Fibroblast of skin of right biceps (primary cell): Measurements from ENCODE around the gene ADAMTS17.

Experiments used
- DNase-seq: peaks from one replicate; pipeline ENCODE4 v3.0.0-alpha.2; 2013

ADAMTS17 gene, protein sequence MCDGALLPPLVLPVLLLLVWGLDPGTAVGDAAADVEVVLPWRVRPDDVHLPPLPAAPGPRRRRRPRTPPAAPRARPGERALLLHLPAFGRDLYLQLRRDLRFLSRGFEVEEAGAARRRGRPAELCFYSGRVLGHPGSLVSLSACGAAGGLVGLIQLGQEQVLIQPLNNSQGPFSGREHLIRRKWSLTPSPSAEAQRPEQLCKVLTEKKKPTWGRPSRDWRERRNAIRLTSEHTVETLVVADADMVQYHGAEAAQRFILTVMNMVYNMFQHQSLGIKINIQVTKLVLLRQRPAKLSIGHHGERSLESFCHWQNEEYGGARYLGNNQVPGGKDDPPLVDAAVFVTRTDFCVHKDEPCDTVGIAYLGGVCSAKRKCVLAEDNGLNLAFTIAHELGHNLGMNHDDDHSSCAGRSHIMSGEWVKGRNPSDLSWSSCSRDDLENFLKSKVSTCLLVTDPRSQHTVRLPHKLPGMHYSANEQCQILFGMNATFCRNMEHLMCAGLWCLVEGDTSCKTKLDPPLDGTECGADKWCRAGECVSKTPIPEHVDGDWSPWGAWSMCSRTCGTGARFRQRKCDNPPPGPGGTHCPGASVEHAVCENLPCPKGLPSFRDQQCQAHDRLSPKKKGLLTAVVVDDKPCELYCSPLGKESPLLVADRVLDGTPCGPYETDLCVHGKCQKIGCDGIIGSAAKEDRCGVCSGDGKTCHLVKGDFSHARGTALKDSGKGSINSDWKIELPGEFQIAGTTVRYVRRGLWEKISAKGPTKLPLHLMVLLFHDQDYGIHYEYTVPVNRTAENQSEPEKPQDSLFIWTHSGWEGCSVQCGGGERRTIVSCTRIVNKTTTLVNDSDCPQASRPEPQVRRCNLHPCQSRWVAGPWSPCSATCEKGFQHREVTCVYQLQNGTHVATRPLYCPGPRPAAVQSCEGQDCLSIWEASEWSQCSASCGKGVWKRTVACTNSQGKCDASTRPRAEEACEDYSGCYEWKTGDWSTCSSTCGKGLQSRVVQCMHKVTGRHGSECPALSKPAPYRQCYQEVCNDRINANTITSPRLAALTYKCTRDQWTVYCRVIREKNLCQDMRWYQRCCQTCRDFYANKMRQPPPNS

DNA sequence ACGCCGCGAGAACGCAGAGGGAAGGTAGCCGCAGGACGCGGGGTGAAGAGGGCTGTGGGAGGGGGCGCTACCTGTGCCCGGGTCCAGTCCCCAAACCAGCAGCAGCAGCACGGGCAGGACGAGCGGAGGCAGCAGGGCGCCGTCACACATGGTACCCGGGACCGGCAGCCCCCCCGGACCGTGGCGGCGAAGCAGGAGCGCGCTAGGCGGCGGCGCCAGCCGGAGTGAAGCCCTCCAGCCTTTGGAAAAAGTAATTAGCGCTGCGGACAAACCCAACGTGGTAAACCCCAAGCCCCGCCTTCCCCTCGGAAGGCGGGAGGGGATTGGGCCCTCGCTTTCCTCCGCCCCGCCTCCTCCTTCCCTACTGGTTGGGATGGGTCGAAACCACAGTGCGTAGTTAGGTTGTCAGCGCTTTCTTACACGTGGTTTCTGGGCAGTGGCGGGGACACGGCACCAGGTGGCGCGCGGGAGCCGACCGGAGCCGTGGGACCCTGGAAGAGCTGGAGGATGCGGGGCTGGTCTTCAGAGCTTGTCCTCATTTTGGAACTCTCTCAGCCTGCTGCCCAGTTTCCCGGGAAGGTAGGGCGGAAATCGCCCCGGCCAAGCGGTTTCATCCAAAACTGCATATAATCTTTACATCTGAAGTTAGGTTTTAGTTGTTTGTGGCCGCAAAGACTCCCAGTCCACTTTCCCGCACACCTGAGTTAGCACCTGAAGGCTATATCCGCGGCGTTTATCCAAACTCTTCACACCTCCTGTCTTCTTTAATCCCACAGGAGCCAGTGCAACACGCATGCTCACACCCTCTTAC, at the start of gene ADAMTS17:
TSS of gene ADAMTS17 (minus strand) at position 226 of the 811 bp plus-strand sequence. CDS start at position 150, 76 bp downstream.
- peak; percentile 92 for DNase-seq

DNA sequence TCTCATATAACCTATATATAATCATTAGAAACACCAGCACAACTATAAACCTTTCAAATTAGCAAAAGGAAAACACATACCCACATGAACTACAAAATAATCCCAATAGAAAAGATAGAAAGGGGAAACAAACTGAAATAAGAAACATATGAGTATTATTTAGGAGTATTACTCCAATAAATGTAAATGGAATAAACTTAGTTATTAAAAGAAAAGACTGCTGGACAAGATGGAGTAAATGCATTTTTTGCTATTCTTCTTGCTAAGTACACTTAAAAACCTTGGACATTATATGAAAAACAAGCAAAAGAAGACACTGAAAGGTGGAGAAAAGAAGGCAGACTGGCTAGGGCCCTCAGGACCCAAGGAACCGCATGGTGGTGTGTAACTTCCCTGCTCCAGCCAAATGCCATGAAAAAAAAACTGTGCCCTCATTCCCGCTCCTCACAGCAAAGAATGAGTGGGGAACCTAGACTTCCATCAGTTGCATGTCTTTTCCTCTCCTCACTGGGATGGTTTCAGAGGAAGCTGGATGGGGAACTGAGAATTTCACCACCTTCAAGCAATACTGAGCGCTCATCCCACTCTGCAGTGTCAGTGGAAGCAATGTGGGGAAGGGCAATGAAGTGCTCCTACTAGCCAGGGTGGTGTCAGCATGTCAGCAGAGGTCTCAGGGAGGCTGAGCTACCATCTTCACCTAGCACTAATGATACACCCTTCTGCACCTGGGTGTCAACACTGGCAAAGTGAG, 43.7 kb upstream of the ADAMTS17 start:
- DNase-seq: no peak

DNA sequence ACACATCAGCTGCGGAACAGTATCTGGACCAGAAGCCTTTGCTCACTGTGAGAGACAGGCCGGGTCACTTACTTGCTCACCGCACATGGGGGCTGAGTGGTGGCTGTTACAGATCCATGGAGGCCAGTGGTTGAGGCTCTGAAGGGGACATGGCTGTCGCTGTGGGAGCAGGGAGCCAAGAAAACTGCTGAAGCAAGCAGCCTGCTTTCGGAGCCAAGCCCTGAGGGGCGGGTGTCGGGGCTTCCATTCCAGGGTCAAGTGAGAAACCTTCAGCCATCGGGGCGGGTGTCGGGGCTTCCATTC, 42.3 kb upstream of the ADAMTS17 start:
- DNase-seq: no peak

DNA sequence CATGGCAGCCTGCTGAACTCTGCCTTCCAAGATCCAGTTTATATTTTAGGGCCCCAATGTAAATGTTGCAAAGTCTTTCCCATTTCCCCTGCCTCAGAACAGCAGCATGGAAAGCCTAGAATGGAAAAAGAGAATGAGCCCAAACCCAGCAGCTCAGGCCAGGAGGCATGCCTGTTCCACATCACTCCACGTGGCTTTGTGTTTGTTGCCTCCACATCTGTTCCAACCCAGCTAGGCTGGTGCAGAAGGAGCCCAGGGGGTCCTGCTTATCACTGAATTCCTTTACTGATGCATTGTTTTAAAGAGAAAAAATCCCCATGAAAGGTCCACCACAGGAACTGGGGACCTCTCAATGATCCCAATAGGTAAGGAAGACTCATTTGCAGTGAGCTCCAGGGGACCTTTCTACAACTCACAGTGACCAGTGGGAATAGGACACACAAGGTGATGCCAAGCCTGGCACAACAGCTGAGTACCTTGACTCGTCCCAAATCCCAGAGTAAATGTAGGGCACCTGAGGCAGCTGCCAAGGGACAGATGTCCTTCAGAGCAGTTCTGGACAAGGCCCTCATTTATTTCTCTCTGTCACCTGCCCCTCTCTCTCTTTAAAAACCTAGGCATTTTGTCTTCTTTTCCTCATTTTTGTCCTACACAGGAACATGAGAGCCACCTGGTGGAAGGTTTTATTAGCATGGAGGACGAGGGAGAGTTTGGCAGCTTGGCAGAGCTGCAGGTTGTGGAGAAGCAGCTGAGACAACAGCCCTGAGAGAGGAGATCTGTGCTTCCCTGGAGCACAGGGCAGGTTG, 41.7 kb upstream of the ADAMTS17 start:
- no peak for DNase-seq

DNA sequence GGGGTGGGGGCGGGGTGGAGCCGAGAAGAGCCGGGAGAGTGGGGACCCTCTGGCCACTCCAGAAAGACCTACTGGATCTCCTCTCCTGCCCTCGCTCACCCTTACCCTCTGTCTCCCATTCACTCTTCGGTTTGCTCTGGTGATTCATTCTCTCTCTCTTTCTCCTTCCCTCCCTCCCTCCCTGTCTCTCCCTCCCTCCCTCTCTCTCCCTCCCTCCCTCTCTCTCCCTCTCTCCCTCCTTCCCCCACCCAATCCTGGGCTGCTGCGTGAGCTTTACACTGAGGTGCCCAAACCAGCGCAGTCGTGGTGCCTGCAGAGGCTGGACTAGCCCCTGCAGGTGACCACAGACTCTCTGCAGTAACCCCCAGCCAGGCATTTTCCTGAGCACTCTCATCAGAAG, 32.2 kb upstream of the ADAMTS17 start:
- DNase-seq: no peak

DNA sequence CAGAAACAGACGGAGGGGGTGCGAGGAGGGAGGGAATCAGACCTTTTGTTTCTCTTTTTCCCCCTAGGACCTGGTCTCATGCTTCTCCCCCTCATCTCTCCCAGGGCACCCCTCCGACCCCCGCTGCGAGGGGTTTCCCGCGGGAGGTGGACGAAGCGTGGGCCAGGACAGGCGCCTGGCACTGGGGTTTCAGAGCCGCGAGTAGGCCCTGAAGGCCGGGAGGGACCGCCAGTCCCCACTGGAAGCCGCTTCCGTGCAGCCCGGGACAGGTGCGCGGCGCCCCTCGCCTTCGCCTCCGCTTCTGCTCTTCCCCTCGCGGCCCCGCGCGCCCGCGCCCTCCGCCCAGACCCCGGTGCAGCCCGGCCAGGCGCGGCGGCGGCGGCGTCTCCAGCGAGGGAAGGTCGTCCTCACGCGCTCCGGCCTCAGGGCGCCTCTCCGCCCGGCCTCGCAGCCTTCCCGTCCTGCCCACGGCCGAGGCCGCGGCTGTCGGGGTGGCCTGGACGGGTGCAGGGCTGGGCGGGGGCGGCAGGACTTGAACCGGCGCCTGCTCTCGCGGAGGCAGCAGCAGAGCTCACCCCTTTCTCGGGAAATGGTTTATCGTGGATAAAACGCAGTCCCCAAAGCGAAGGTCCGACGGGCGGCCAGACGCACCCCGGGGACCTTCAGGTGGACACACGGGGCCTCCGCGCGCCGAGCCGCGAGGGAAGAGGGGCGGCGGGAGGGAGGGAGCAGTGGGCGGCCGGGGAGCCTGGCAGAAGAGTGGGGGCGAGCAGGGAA, 31.5 kb upstream of the ADAMTS17 start:
- DNase-seq: no peak

DNA sequence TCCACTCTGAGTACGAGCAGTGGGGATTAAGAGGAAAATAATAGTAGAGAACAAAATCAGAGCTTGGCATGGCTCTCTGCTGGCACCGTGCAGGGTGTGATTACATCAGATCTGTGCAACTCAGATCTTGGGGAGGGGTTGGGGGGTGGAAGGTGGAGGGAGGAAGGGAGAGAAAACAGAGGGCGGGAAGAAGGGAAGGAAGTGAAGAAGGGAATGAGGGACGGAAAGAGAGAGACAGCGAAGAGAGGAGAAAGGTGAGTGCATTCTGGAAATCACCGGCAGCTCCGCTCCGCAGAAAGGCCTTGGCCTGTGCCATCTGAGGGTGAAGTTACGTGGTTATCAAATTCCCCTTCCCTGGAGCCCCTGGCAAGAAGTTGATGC, 31.0 kb upstream of the ADAMTS17 start:
- no peak for DNase-seq

DNA sequence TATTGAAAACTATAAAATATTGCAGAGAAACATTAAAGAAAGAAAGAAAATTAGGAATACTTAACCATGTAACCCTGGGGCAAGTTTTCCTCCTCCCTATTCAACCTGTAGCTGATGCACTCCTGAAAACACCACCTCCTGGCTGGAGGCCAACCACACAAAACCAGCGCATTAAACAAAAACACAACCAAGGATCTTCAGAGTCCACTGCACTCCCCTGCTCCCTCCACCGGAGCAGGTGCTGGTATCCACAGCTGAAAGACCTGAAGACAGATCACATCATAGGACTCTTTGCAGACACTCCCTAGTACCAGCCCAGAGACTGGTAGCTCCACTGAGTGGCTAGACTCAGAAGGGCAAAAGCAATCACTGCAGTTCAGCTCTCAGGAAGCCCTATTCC, 13.6 kb upstream of the ADAMTS17 start:
- no peak for DNase-seq

DNA sequence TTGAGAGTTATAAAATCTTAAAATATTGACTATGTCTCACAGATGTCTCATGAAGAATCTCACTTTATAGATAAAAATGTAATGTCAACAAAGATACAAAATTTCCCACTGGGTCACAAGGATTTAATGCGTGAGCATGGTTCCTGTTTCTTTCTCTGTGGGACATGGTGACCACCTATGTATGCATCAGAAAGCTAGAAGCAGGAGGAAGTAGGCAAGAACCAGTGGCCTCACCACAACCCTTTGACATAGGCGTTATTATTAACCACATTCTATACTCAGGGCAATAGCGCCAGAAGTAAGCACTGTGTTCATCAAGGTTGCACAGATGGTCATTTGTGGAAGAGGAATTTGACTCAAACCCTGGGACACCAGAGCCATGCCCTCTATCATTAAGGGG, 11.7 kb upstream of the ADAMTS17 start:
- no peak for DNase-seq

DNA sequence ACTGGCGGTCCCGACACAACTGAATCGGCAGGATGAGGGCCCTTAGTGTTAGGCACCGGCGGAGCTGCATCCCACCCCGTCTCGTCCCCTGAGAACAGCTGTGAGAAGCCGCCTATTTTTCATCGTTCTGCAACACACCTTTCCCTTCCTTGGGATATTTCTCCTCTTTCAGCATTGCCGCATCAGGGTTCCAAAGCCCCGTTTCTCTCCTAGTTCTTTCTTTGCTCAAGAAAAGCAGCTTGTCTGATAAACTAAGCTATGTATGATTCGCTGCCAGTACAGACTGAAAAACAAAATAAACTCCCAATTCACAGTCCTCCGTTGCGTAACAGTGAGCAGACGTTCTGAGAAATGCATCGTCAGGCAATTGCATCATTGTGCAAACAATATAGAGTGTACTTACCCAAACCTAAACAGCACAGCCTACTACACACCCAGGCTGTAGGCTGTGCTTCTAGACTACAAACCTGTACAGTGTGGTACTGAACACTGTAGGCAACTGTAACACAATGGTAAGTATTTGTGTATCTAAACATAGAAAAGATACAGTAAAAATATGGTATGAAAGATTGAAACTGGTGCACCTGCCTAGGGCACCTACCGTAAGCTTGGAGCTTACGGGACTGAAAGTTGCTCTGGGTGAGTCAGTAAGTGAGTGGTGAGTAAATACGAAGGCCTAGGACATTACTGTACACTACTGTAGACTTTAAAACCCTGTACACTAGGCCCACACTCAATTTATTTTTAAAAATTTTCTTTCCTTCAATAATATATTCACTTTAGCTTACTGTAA, 8.9 kb upstream of the ADAMTS17 start:
- peak; percentile 64 for DNase-seq

DNA sequence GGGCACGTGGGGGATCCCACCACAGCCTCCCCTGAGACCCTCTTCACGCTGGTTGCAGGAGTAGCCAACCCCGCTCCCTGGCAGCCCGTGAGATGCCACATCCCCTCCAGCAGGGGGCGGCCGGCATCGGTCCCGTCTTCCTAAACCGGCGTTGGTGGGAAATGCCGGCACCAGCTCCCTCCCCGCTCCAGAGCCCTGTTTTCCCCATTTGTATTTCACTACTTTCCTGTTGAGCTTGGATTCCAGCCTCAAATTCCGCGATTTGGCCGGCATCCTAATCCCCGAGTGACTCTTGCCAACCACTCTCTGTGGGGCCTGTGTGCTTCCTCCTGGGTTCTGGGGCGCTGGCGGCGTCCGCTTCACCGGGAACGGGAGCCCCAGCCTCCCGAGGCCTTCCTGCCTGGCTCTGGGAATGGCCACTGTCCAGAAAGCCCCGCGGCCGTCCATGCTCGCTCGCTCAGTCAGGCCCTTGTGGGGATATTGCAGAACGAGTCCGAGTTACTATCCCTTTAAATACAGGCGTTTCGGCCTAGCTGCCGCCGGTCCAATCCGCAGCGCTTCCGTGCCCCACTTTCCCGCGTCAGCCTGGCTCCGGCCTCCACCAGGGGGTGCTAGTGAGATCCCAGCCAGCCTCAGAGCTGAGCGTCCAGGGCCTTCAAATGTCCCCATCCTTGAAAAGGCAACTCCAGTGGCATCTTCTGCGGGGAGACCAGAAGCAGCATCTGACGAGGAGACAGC, 8.1 kb upstream of the ADAMTS17 start:
- DNase-seq: peak; percentile 82

DNA sequence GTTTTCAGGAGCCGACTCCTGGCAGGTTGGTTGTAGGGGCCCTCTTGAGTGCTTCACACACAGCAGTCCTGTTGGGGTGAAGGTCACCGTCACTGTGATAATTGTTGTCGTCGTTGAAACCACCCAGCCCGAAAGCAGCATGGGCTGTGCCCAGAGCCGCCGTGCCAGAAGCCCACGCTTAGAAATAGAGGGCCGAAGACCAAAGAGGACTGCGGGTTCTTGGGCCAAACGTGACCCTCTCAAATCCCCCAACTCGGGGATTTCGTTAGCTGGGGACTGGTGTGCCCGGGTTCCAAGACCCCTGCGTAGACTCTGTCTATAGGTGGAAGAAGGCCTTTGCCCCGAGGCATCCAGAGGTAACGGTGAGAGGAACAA, 7.5 kb upstream of the ADAMTS17 start:
- DNase-seq: no peak

DNA sequence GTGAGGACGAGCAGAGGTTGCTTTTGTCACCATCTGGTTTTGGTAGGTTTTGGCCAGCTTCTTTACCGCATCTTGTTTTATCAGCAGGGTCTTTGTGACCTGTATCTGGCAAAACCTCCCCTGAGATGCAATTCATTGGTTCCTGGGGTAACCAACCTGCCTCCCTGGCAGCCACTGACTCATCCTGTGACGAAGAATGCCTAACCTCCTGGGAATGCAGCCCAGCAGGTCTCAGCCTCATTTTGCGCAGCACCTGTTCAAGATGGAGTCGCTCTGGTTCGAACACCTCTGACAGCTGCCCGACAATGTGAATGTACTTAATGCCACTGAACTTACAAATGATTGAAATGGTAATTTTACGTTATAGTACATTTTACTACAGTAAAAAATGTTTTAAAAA, 6.8 kb upstream of the ADAMTS17 start:
- no peak for DNase-seq

DNA sequence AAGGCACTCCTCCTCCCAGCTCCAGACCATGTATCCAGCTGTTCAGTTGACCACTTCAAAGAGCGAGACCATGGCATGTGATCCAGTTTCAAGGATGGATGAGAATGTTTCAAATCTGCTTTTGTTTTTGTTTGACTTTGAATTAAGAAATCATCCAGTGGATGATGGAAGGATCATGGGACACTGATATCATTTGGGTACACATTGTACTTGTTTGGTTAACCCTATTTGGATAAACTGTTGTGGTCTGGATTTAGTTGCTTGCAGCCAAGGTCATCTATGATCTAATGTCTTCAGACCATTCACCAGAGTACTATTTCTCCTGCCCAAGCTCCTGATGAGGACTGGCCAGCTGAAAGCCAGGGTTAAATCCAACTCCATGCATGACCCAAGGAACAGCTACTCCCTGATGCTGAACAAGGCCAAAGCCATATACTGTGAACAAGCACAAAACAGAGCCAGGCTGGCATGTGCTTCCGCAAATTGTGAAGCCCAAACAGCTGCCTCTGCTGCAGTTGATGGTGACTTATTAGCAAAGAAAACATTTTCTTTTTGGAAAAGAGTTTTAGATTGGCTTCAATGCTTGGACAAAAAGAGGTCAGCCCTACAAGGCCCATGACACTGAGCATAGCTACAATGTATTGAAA, 5.2 kb upstream of the ADAMTS17 start:
- DNase-seq: no peak

DNA sequence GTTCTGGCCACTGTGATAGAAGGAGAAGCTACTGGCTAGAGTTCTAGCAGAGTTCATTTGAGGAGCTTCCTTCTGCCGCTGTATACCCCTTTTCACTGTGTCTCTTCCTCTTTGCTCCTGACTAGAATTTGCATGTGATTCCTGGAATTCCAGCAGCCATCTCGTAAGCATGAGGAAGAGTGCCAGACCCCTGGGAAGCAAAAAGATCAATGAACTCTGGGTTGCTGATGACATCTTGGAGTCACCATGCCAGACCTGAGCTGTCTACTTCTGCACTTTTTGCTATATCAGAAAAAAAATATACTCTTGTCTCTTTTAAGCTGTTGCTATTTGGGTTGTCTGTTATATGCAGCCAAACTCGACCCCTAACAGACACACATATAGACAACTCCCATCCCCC, 3.7 kb upstream of the ADAMTS17 start:
- DNase-seq: no peak

DNA sequence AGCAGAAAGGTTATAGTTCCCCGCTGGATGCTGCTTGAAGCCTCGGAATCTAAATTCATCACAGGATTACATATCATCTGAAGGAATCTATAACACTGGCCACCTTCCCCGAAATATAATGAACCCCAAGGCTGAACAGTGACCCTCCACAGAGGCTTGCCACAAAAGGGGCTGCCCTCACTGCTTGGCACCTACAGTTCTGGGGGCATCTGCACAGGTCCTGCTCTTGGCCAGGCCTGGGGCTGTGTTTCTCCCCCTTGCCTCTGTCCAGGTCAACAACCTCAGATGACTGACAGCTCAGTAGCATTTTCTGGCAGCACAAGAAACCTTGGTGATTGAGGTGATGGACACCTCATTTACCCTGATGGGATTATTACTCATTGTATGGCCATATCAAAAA, 1.5 kb upstream of the ADAMTS17 start:
- DNase-seq: no peak

DNA sequence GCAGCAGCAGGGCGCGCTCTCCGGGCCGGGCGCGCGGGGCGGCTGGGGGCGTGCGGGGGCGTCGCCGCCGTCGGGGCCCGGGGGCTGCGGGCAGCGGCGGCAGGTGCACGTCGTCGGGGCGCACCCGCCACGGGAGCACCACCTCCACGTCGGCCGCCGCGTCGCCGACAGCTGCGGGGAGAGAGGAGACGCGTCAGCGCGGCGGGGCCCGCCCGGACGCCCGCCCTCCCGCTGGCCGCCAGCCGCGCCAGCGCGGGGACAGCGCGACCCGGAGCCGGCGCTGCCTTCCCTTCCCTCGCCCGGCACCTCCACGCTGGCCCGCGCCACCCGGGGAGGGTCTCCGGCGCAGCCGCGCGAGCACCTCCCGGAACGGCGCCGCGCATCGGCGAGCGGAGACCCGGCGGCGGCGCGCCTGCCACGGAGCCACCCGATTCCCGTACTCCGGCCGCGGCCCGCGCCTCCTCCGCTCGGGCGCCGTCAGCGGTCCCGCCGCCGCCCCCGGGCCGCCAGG, 481 bp downstream of the ADAMTS17 start:
- no peak for DNase-seq

DNA sequence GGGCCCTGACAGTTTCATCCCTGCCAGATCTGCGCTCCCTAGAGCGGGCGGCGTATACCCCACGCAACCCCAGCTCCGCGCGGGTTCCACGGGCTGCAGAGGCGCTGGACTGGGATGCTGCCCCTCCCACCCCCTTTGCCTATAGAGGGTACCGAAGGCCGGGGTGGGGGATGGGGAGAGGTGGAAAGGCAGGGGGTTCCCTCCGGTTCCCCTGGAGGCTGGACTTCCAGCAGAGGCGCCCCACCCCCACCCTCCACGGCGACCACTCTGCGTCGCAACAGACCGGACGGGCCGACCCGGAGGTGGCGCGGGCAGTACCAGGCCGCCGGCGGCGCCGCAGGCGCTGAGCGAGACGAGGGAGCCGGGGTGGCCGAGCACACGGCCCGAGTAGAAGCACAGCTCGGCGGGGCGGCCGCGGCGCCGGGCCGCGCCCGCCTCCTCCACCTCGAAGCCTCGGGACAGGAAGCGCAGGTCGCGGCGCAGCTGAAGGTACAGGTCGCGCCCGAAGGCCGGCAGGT, 995 bp downstream of the ADAMTS17 start:
- no peak for DNase-seq
